Measurements from ENCODE around the gene PGS1.

DNA sequence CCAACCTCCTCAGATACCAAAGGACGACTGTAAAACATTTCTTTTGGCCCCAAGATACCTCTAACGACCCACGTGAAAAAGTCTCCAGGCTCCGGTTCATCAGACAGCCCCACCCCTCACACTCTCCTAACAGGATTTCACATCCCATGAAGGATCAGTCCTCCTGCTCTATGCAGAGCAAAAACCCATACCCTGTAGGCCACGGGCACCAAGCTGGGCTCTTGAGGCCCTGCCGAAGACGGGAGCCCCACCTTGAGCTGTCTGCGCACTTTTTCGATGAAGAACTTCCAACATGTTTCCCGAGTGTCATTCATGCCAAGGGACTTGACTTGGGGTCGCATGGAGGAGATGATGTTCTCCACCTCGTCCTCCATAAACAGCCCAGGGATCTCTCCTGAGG lies 89.9 kb downstream of the PGS1 start:
- TF ChIP-seq, protein P1, sequence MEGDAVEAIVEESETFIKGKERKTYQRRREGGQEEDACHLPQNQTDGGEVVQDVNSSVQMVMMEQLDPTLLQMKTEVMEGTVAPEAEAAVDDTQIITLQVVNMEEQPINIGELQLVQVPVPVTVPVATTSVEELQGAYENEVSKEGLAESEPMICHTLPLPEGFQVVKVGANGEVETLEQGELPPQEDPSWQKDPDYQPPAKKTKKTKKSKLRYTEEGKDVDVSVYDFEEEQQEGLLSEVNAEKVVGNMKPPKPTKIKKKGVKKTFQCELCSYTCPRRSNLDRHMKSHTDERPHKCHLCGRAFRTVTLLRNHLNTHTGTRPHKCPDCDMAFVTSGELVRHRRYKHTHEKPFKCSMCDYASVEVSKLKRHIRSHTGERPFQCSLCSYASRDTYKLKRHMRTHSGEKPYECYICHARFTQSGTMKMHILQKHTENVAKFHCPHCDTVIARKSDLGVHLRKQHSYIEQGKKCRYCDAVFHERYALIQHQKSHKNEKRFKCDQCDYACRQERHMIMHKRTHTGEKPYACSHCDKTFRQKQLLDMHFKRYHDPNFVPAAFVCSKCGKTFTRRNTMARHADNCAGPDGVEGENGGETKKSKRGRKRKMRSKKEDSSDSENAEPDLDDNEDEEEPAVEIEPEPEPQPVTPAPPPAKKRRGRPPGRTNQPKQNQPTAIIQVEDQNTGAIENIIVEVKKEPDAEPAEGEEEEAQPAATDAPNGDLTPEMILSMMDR (IDR thresholded peaks at IDR 0.05): no peak
- no peak for TF ChIP-seq POLR2A (IDR thresholded peaks at IDR 0.05)
